Measurements from ENCODE around the gene FLRT2.

DNA sequence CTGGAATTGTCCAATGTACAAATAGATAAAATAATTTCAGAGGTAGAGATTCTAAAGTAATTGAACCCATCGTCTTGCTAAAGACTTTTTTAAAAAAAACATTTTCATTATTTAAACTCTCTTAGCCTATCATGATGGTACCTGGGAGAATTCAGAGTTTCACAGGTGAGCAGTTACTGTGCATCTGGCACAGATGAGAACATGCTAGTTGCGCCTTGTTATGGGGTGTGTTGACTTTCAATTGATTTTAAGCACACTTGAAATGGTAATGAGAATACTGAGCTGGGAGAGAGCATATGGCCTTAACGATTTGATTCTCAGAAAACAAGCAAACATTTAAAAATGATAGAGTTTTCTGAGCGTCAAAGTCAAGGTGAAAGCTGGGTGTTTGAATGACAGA is 66.6 kb downstream of the FLRT2 start:
- TF ChIP-seq, protein P1, sequence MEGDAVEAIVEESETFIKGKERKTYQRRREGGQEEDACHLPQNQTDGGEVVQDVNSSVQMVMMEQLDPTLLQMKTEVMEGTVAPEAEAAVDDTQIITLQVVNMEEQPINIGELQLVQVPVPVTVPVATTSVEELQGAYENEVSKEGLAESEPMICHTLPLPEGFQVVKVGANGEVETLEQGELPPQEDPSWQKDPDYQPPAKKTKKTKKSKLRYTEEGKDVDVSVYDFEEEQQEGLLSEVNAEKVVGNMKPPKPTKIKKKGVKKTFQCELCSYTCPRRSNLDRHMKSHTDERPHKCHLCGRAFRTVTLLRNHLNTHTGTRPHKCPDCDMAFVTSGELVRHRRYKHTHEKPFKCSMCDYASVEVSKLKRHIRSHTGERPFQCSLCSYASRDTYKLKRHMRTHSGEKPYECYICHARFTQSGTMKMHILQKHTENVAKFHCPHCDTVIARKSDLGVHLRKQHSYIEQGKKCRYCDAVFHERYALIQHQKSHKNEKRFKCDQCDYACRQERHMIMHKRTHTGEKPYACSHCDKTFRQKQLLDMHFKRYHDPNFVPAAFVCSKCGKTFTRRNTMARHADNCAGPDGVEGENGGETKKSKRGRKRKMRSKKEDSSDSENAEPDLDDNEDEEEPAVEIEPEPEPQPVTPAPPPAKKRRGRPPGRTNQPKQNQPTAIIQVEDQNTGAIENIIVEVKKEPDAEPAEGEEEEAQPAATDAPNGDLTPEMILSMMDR (IDR thresholded peaks at IDR 0.05) = no peak
- TF ChIP-seq POLR2AphosphoS5 (IDR thresholded peaks at IDR 0.05; ENCODE audit: low read depth, low read length) (no peak), TCF7L2 (IDR thresholded peaks at IDR 0.05; ENCODE audit: low read depth, low read length) (no peak)
